ENCODE results near the gene MED13.
A peak's percentile ranks its signal among the peaks of the same experiment; 100 is the strongest.

Gene MED13

GRCh38 chr17:61996916-61997605 lies 68.0 kb downstream of the MED13 start:
- H3K4me3 ChIP-seq (ENCODE audit: low read depth, low read length): no peak overlapping the region
- POLR2A ChIA-PET: no interaction called here
- DNase-seq (ENCODE audit: low read depth, low spot score): no peak
- CTCF ChIA-PET: no interaction called here
- no peak for TF ChIP-seq CTCF (IDR thresholded peaks at IDR 0.05; ENCODE audit: insufficient read depth, low read length, missing control alignments)

- no peak overlapping the region for H3K4me3 ChIP-seq (ENCODE audit: low read depth, low read length)
- no peak for TF ChIP-seq CTCF (IDR thresholded peaks at IDR 0.05; ENCODE audit: insufficient read depth, low read length, missing control alignments)
- no peak for DNase-seq (ENCODE audit: low read depth, low spot score)
- POLR2A ChIA-PET: no interaction called here
- CTCF ChIA-PET: no interaction called here
Measured at GRCh38 chr17:61989509-61989908, 75.6 kb downstream of the MED13 start.

- TF ChIP-seq CTCF (IDR thresholded peaks at IDR 0.05; ENCODE audit: insufficient read depth, low read length, missing control alignments): no peak
- ChIA-PET CTCF (interaction anchor here (0.8 kb wide), 1 partner anchor 9 kb away, joined by 3 read pairs; no protein-coding TSS in a partner anchor), POLR2A (no interaction called here)
- H3K4me3 ChIP-seq (ENCODE audit: low read depth, low read length): no peak overlapping the region
- DNase-seq (ENCODE audit: low read depth, low spot score): no peak
Measured at GRCh38 chr17:61986898-61987297, 78.2 kb downstream of the MED13 start.

GRCh38 chr17:61984821-61985220 lies 80.3 kb downstream of the MED13 start:
- ChIA-PET POLR2A (no interaction called here), CTCF (interaction anchor here (2.2 kb wide), 1 partner anchor 16 kb away, joined by 5 read pairs; no protein-coding TSS in a partner anchor)
- no peak for TF ChIP-seq CTCF (IDR thresholded peaks at IDR 0.05; ENCODE audit: insufficient read depth, low read length, missing control alignments)
- DNase-seq (ENCODE audit: low read depth, low spot score): no peak
- no peak overlapping the region for H3K4me3 ChIP-seq (ENCODE audit: low read depth, low read length)

GRCh38 chr17:61981323-61981722 lies 83.8 kb downstream of the MED13 start:
- ChIA-PET POLR2A (no interaction called here), CTCF (interaction anchor here (1.7 kb wide), 1 partner anchor 128 kb away, joined by 5 read pairs; no protein-coding TSS in a partner anchor)
- TF ChIP-seq CTCF (IDR thresholded peaks at IDR 0.05; ENCODE audit: insufficient read depth, low read length, missing control alignments): no peak
- DNase-seq (ENCODE audit: low read depth, low spot score): peak; percentile 17
- H3K4me3 ChIP-seq (ENCODE audit: low read depth, low read length): no peak overlapping the region

GRCh38 chr17:61980535-61980934 lies 84.5 kb downstream of the MED13 start:
- DNase-seq (ENCODE audit: low read depth, low spot score): no peak
- H3K4me3 ChIP-seq (ENCODE audit: low read depth, low read length): no peak overlapping the region
- no peak for TF ChIP-seq CTCF (IDR thresholded peaks at IDR 0.05; ENCODE audit: insufficient read depth, low read length, missing control alignments)
- ChIA-PET CTCF (interaction anchor here (1.7 kb wide), 1 partner anchor 129 kb away, joined by 5 read pairs; no protein-coding TSS in a partner anchor), POLR2A (no interaction called here)
